ENCODE results near the gene PRICKLE2.
"Not testable (repeated sequence)": the region's sequence is repeated elsewhere in the genome, so short reads cannot be mapped to it uniquely, and the experiment has no call there.

DNA sequence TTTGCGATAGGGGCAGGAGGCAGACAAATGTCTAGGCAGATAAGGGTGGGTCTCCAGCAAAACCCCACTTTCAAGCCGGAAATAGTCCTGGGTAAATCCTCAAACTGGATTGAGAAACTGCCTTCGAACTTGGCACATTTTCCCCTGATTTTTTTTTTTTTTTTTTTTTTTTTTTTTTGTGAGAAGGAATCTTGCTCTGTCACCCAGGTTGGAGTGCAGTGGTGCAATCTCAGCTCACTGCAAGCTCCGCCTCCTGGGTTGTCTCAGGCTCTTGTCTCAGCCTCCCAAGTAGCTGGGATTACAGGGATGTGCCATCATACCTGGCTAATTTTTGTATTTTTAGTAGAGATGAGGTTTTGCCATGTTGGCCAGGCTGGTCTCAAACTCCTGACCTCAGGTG lies 135.9 kb downstream of the PRICKLE2 start:
- not testable (repeated sequence) for TF ChIP-seq ZFX (IDR thresholded peaks at IDR 0.05; ENCODE audit: borderline replicate concordance)
- TF ChIP-seq, protein P1, sequence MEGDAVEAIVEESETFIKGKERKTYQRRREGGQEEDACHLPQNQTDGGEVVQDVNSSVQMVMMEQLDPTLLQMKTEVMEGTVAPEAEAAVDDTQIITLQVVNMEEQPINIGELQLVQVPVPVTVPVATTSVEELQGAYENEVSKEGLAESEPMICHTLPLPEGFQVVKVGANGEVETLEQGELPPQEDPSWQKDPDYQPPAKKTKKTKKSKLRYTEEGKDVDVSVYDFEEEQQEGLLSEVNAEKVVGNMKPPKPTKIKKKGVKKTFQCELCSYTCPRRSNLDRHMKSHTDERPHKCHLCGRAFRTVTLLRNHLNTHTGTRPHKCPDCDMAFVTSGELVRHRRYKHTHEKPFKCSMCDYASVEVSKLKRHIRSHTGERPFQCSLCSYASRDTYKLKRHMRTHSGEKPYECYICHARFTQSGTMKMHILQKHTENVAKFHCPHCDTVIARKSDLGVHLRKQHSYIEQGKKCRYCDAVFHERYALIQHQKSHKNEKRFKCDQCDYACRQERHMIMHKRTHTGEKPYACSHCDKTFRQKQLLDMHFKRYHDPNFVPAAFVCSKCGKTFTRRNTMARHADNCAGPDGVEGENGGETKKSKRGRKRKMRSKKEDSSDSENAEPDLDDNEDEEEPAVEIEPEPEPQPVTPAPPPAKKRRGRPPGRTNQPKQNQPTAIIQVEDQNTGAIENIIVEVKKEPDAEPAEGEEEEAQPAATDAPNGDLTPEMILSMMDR (IDR thresholded peaks at IDR 0.05): not testable (repeated sequence)
